ENCODE results near the gene TECPR1. TPM values are rescaled to one million over a fixed set of nuclear protein-coding genes. Genes with fewer than 3 reads are reported as not detected.
A peak's percentile ranks its signal among the peaks of the same experiment; 100 is the strongest.

Gene TECPR1
- total RNA-seq, 1 donor from 2014 or later: 64.7 TPM

DNA sequence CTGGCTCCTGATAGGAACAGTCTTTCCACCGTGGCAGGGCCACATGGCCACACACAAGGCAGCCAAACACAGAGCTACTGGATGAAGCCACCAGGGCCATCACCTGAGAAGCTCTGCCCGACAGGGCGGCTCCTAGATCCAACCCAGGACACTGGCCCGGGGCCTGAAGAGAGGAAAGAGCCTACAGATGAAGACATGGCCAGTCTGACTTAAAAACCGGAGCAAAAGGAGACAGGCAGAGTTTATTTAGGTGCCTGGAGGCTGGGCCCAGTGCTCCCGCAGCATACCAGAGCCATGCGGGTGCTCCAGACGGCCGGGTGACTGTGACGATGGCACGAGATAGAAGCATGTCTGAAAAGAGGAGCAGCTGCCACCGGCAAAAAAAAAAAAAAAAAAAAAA, 3.9 kb downstream of the TECPR1 start:
- no peak for DNase-seq (ENCODE audit: low read depth in 2 of 2)

DNA sequence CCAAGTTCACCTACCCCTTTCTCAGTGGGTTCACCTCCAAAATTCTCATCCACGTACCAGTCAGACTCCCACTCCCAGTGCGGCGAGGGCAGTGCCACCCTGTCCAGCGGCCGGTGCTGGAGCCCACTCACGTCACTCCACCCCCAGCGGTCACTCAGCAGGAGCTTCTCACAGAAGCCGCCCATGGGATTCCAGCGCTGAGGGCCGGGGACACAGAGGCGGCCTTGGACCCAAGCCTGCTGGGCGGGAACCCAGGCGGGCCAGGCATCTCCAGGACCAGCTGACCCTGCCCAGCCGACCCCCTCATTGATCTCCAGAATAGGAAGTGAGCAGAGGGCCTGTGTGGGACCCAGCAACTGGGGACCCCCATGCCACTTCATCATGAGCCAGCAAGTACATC, 7.2 kb downstream of the TECPR1 start:
- DNase-seq (ENCODE audit: low read depth in 2 of 2): no peak

DNA sequence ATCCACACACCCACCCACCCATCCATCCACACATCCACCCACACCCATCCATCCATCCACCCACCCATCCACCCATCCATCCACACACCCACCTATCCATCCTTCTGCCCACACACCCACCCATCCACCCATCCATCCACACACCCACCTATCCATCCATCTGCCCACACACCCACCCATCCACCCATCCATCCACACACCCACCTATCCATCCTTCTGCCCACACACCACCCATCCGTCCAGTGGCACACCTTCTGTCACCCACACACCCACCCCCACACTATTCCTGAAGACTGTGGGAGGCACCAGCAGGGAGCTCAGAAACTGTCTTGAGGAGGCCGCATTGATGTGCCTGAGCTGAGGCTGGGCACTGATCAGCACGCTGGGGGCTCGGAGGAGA, 9.1 kb downstream of the TECPR1 start:
- no peak for DNase-seq (ENCODE audit: low read depth in 2 of 2)

DNA sequence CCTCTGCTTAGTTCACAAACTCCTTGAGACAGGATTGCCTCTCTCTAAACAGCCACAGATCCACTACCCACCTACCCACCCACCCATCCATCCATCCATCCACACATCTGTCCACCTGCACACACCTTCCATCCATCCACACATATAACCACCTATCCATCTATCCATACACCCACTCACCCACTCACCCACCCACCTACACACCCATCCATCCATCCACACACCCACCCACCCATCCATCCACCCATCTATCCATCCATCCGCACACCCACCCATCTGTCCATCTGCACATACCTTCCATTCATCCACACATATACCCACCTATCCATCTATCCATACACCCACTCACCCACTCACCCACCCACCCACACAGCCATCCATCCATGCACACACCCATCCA, 9.7 kb downstream of the TECPR1 start:
- no peak for DNase-seq (ENCODE audit: low read depth in 2 of 2)

DNA sequence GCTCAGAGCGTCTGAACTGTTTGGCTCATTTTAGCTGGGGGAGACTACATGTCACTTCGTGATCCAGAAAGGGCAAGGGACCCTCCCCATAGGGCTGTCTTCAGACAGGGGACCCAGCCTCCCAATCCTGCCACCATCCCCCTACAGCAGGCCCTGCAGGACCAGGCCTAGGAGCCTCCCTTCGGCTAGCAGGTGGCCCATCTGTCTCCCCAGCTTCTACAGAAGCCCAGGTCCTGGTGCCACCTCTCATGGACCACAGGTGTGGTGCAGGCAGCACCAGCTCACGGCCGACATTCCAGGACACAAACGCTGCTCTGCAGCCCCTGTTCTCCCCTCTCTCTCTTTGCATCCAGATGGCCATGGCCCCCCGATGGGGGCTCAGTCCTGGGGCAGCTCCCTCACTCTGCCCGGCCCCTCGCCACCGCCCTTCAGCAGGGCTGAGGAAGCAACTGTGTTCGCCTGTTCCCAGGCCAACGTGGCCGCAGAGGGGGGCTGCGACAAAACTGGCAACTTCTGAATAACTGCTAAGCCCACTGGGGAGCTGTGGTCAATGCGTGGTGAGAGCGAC, 10.3 kb downstream of the TECPR1 start:
- no peak for DNase-seq (ENCODE audit: low read depth in 2 of 2)

DNA sequence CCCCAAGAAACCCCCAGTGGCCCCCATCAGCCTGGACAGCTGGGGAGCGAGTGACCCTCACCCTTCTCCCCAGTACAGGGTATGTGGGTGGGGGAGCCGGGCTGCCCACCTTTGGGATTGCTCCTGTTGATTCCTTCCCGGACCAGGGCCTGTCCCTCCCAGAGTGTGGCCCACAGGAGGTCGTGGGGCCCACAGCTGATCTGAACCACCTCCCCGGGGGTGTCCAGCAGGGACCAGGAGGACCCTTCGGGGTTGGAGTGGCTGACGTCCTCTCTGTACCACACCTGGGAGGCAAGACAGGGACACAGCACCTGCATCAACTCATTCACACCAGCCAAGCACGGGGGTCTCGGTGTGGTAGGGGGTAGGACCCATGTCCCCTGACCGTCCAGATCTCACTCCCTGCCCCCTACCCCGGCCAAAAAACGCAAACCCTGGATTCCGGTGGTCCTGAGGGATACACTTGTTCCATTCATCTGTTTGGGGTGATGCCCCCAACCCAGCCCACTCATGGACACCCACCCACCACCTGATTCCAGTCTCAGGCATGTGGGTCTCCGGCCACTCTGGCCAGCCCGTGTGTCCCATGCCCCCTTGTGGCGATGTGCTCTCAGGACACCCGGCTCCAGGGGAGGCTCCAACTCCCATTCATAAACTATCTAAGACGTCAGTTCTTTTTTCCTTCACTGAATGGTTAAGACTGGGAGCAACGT, 10.9 kb downstream of the TECPR1 start:
- peak; percentile 66 to 69 for DNase-seq (ENCODE audit: low read depth in 2 of 2)

DNA sequence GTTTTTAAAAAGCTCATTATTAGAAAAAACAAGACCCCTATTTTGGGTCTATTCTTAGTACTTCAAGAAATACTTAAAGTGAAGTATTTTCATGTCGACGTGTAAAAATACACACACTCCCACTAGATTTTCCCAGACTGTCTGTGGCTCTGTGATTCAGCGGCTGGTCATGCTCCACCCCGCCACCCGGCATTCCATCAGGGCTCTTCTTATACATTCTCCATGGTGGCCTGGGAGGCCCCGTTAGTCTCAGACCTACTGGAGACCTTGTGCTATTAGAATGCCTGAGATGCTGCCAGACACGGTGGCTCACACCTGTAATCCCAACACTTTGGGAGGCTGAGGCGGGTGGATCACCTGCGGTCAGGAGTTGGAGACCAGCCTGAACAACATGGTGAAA, 13.1 kb downstream of the TECPR1 start:
- DNase-seq (ENCODE audit: low read depth in 2 of 2): no peak

DNA sequence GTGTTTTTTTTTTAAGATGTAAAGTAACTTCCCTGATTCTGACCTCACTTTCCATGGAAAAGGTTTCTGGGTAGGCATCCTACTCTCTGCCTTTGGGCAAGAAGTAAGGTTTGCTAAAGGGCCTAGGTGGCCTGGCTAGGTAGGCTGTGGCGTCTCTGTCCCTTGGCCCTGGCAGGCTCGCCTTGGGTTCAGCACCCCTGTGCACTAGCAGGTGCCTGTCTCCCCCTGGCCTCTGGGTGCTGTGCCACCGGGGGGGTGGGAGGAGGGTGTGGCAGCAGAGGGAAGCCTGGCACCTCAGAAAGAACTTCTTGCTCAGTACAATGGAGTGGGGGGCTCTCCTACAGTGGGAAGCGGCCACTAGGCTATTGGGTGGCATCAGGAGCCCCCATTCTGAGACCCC, 14.0 kb downstream of the TECPR1 start:
- no peak for DNase-seq (ENCODE audit: low read depth in 2 of 2)

DNA sequence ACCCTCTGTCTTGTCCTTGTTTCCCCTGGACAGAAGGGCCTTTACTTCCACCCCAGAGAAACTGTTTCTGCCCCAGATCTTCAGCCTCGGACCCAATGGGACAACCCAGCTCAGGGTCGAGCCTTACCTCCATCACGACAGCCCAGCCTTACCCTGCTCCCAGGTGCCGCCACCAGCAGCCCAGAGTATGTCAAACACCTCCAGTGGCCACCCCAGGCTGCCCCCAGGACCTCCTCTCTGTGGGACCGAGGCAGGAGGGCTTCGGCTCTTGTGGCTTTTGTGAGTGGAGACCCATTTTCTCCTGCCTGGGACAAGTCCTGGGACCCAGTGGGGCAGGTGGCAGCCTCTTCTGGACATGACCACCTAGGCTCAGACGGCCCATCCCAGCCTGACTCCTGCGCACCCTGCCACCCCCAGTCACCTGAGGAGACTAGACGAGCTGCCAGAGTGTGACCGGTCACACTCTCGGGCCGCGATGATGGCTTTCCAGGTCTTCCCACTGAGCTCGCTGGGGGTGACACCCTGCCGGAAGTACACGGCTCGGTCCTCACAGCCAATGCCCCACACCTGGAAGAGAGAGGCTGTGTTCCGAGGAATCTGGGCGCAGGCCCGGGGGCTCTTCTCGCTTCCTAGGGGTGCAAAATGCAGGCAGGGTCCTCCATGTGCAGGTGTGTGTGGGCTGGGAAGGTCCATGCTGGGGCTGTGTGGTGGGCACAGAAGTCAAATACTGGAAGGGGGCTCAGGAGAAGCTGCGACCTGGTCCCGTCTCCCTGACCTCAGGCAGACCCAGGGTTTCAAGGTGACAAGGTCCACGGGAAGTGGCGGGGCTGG, 15.5 kb downstream of the TECPR1 start:
- DNase-seq (ENCODE audit: low read depth in 2 of 2): no peak

DNA sequence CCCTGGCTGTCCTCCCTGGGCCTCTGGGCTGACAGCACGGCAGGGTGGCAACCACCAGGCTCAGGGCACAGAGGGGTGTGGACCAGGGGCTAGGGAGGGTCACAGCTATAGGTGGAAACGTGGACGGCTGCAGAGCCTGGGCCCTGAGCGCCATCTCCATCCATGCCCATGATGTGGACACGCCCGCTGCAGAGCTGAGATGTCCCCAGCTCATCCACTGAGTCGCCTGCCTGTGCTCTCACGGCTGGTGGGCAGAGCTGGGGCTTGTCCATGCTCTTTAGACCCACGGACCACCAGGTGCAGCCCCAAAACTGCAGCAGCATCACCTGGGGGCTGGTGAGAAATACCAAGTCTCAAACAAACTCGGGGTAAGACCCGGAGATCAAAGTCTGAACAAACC, 16.1 kb downstream of the TECPR1 start:
- DNase-seq (ENCODE audit: low read depth in 2 of 2): no peak

DNA sequence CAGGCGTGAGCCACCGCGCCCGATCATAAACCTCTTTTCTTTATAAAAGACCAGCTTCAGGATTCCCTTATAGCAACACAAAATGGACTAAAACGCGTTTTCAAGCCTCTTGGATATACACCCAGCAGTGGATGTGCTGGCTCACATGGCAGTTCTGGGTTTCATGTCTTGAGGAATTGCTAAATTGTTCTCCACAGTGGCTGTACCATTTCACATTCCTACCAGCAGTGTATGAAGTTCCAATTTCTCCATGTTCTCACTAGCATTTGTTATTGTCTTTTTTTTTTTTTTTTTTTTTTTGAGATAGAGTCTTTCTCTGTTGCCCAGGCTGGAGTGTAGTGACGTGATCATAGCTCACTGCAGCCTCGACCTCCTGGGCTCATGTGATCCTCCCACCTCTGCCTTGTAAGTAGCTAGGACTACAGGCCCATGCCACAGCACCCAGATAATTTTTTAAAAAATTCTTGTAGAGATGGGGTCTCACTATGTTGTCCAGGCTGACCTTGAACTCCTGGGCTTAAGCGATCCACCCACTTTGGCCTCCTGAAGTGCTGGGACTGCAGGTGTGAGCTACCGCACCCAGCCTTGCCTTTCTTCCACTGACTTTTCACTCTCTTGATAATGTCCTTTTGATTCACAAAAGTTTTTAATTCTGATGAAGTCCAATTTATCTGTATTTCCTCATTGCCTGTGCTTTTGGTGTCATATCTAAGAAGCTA, 17.4 kb downstream of the TECPR1 start:
- no peak for DNase-seq (ENCODE audit: low read depth in 2 of 2)

DNA sequence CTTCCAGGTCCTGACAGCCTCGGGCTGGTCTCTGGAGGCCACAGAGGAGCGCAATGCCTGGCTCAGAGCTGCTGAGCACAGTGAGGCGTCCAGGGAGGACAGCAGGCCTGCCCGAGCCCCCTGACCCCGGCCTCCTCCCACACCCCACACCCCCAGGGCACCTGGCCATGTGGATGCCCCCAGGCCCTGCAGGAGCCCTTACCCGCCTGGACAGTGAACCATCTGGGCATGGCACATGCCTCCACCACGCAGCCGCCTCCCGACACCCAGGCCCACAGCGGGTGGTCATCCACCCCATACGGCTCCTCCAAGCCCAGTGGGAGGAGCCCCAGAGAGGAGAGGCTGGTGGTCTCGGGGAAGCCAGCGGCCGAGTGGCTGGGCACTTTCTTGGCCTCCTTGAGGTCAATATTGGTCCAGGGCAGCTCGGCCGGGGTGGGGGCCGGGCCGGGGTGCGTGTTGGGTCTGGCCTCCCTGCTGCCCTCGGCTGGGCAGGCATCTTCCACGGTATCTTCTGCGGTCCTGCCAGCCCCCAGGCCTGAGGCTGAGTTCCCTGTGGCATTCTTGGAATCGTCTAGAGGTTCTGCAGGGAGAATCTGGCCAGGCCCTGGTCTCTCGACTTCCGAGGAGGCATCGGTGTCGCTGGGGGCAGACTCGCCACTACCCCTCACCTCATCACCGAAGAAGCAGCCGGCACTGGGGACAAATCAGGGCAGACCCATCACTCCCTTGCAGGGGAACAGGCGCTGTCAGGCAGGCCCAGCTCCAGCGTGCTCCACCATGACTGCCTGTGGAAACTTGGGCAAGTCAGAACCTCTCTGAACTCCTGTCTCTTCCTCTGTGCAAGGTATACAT, 18.6 kb downstream of the TECPR1 start:
- DNase-seq (ENCODE audit: low read depth in 2 of 2): no peak

DNA sequence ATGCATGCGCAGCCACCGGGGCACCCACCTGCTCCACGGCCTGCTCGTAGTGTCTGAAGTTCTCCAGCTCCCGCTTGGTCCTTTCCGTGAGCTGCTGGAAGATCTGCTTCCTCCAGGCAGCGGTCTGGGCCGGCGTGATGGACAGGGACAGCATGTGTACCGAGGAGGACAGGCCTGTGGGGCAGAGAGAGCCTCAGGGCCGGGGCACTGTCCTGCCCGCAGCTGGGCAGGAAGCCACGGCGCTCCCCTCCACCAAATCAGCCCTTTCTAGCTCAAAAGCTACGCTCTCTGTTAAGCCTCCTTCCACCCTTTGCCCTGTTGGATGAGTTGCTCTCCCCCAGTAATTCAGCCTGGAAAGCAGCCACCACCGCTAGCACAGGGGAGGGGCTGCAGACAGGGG, 19.2 kb downstream of the TECPR1 start:
- DNase-seq (ENCODE audit: low read depth in 2 of 2): no peak

DNA sequence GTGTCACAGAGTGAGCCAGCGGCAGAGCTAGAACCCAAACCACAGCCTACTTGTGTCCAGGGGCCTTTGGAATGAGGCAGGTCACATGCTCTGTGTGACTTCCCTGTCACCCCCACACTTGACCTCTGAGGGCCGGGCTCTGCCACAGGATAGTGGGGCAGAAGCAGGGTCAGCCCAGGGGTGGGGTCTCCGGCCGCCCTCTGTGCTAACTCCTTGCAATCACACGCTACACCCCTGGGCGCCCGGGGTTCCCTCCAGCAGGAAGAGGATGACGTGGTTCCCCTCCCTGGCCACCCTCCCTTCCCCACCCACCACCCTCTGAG, 19.8 kb downstream of the TECPR1 start:
- no peak for DNase-seq (ENCODE audit: low read depth in 2 of 2)

DNA sequence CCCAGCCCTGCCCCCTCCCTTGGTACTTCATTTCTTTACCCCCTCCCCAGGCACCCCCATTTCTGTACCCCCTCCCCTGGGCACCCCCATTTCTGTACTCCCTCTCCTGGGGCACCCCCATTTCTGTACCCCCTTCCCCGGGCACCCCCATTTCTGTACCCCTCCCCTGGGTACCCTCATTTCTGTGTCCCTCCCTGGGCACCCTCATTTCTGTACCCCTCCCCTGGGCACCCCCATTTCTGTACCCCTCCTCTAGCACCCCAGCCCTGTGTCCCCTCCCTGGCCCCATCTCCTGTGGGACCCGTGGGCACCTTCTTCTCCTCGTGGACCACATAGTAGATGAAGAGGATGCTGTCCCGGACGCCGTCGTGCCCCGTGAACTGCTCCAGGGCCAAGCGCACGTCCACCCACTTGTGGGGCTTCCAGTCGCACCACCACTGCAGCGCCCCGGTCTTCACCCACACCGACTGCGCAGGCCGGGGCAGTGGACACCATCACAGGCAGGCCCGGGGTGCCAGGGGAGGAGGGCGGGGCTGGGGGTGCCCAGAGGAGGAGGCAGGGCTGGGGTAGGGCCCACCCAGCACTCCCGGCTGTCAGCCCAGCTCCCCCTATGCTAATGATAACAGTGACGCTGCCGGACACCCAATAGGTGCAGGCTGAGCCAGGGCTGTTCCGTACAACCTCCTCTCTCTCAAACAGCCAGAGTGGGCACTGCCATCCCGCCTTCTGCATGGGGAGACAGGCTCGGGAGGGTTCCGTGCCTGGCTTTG, 20.4 kb downstream of the TECPR1 start:
- no peak for DNase-seq (ENCODE audit: low read depth in 2 of 2)

DNA sequence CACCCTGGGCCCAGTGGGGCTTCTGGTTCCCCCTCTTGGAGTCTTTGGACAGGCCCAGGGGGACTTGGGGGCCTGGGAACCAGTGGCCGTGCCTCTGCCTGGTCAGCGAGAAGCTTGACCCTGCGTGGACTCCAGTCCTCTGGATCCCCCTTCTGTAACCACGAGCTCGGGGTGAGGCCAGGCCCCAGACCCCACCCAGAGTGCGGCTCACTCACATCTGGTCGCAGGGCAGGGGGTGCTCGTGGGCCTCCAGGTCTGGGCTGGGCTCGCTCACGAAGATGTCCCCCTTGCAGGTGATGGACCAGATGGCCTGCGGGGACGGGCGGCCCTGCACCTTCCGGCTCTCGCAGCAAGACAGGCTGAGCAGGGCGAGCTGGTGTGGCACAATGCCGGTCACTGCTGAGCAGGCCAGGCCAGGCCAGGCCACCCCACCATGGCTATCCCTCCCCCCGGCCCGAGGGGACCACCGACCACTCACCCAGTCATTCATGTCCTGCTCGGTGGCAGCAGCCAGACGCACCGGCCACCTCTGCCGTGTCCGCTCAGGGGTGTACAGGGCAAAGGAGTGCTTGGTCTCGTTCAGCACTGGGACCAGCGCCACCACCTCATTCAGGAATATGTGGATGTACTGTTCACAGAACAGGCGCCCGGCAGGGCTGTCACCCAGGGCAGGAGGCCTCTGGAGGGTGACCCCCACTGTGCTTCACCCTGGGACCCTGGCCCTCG, 21.1 kb downstream of the TECPR1 start:
- DNase-seq (ENCODE audit: low read depth in 2 of 2): no peak

DNA sequence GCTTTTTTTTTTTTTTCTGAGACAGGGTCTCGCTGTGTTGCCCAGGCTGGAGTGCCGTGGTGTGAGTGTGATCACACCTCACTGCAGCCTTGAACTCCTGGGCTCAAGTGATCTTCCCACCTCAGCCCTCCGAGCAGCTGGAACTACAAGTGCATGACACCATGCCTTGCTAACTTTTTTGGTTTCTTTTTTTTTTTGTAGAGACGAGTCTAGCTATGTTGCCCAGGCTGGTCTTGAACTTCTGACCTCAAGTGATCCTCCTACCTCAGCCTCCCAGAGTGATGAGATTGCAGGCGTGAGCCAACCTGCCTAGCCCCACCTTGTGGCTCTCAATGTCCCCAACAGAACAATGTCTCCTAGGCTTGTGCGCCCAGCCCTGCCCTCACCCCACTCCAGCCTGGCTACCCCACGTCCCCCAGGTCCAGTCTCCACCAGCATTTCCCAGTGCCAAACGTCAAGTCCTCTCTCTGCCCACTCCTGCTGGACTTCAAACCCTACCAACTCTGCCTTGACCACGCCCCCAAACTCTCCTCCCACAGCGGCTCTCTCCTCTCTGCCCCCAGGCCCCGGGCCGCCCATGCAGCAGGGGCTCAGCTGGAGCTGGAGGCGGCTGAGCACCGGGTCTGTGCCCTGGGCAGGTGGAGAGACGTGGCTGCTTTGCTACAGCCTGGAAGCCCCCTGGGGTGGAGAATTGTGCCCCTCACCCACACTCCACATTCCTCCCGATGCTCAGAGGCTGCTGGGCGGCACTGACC, 21.9 kb downstream of the TECPR1 start:
- no peak for DNase-seq (ENCODE audit: low read depth in 2 of 2)

DNA sequence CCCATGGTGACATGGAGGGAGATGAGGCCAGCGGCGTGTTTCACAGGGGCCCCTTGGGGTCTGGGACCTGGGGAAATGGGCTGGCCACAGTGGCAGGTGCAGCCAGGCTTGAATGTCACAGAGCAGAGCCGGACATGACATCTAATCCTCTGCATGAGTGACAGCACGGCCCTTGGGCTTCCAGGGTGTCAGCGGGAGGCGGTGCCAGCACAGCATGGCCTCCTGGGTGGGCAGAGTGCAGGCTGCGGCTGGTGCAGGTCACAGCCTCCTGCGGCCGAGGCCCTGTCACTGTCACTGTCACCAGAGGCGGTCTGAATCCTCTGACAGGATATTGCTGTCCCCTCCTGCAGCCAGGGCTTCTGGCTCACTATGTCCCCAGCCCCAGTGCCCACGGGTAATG, 22.6 kb downstream of the TECPR1 start:
- no peak for DNase-seq (ENCODE audit: low read depth in 2 of 2)

DNA sequence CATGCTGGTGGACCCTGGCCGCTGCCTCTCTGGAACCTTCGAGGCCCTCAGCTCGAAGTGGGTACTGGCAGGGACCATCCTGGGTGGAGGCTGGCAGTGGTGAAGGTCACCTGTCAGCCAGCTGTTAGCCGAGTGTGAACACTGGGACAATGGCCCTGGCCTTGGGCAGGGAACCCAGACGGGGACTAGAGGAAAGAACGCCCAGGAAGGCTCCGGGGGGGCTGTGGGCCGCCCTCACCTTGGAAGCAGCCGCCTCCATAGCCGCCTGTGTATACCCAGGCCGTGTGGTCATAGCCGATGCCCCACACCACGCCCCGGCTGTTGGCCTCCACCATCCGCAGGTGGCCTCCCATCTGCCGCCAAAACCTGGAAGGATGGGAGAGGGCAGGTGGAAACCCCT, 23.2 kb downstream of the TECPR1 start:
- no peak for DNase-seq (ENCODE audit: low read depth in 2 of 2)
